GM19035 (cell line): ENCODE data around the gene CHST3.
"Not testable (repeated sequence)": the region's sequence is repeated elsewhere in the genome, so short reads cannot be mapped to it uniquely, and the experiment has no call there.

ENCODE experiments used
- ATAC-seq: cut with Tn5 transposase; IDR thresholded peaks from one replicate; pipeline ENCODE4 v1.9.1; 2021; ENCODE audit not compliant: unreplicated experiment

CHST3 gene

GRCh38 chr10:71948496-71949067, 15.6 kb upstream of the CHST3 start:
- no peak for ATAC-seq

- no peak for ATAC-seq
Measured at GRCh38 chr10:71950683-71951082, 13.5 kb upstream of the CHST3 start.

GRCh38 chr10:71952745-71953144, 11.4 kb upstream of the CHST3 start:
- ATAC-seq: no peak

GRCh38 chr10:71957546-71958275, 6.5 kb upstream of the CHST3 start:
- no peak for ATAC-seq

- ATAC-seq: no peak
Measured at GRCh38 chr10:71959526-71959925, 4.7 kb upstream of the CHST3 start.

GRCh38 chr10:71961831-71962230, 2.4 kb upstream of the CHST3 start:
- ATAC-seq: no peak

GRCh38 chr10:71962901-71963300, 1.3 kb upstream of the CHST3 start:
- ATAC-seq: no peak

- no peak for ATAC-seq
Measured at GRCh38 chr10:71963351-71964097, 671 bp upstream of the CHST3 start.

- no peak for ATAC-seq
Measured at GRCh38 chr10:71964743-71965515, 734 bp downstream of the CHST3 start.

GRCh38 chr10:71965623-71966022, 1.4 kb downstream of the CHST3 start:
- ATAC-seq: no peak

- ATAC-seq: no peak
Measured at GRCh38 chr10:71966046-71967004, 2.1 kb downstream of the CHST3 start.

- ATAC-seq: not testable (repeated sequence)
Measured at GRCh38 chr10:71967958-71968357, 3.8 kb downstream of the CHST3 start.

GRCh38 chr10:71968553-71969474, 4.6 kb downstream of the CHST3 start:
- ATAC-seq: no peak

- no peak for ATAC-seq
Measured at GRCh38 chr10:71969929-71970328, 5.7 kb downstream of the CHST3 start.

GRCh38 chr10:71970331-71970730, 6.1 kb downstream of the CHST3 start:
- no peak for ATAC-seq

GRCh38 chr10:71970869-71971268, 6.7 kb downstream of the CHST3 start:
- ATAC-seq: no peak

- no peak for ATAC-seq
Measured at GRCh38 chr10:71971311-71971731, 7.1 kb downstream of the CHST3 start.

GRCh38 chr10:71971769-71972555, 7.8 kb downstream of the CHST3 start:
- no peak for ATAC-seq
